ENCODE results near the gene C17orf50. TPM values are rescaled to one million over a fixed set of nuclear protein-coding genes. Genes with fewer than 3 reads are reported as not detected.

C17orf50 gene
- total and polyA plus RNA-seq, 8 donors = 0.12 to 0.28 (median 0.17) TPM; not detected in 5

DNA sequence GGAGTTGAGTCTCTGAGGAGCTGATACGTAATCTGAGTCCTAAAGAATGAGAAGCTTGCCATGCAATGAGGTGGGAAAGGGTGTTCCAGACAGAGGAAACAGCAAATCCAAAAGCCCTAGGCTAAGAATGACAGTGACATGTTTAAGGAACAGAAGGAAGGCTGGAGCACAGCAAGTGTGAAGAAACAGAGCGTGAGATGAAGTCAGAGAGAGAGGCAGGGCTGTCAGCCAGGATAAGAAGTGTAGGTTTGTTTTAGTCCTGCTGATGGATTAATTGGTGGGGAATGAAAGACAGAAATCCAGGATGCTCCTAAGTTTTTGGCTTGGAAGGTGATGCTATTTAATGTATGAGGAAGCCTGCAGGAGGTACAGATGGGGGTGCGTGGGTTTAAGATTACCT lies 20.3 kb downstream of the C17orf50 start:
- 82 to 89% methylated on average over 3 of the region's 3 CpGs for WGBS, 2 donors
- intact Hi-C loops (cut with DNase I) = no loop called here
- H3K27ac ChIP-seq = no peak overlapping the region

DNA sequence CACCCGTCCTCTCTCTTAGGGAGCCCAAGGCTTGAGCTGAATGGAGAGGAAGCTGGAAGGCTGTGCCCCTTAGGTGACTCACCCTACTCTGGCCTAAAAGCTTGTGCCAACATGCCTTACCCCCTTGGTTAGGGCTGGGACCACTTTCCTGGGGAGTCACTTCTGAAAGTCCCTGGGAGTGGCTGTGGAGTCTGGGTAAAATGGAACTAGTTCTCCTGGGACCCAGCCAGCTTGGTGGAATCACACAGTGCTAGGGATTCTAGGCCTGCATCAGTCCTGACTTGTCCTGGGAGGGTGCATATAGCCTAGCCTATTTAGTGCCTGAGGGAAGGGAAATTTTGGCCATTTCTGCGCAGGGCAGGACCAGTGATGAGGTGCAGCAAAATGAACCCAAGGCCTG lies 24.2 kb downstream of the C17orf50 start:
- TF ChIP-seq, protein P1, sequence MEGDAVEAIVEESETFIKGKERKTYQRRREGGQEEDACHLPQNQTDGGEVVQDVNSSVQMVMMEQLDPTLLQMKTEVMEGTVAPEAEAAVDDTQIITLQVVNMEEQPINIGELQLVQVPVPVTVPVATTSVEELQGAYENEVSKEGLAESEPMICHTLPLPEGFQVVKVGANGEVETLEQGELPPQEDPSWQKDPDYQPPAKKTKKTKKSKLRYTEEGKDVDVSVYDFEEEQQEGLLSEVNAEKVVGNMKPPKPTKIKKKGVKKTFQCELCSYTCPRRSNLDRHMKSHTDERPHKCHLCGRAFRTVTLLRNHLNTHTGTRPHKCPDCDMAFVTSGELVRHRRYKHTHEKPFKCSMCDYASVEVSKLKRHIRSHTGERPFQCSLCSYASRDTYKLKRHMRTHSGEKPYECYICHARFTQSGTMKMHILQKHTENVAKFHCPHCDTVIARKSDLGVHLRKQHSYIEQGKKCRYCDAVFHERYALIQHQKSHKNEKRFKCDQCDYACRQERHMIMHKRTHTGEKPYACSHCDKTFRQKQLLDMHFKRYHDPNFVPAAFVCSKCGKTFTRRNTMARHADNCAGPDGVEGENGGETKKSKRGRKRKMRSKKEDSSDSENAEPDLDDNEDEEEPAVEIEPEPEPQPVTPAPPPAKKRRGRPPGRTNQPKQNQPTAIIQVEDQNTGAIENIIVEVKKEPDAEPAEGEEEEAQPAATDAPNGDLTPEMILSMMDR (IDR thresholded peaks at IDR 0.05) = no peak
- no peaks in the 10 kb centered on the region for H3K27me3 ChIP-seq
- DNase-seq (no peak), ATAC-seq (peak in 1 of 4 donors; percentile 5), FAIRE-seq (no peak)
- H3K4me1 ChIP-seq = peaks cover 8 to 22% (median 8%) of the 10 kb centered on the region in 3 donors
- 92 to 94% methylated on average over 2 of the region's 2 CpGs for WGBS, 2 donors
- no peak overlapping the region for H3K27ac ChIP-seq
- no peaks in the 10 kb centered on the region for H3K9me3 ChIP-seq
- intact Hi-C loops (cut with DNase I) = no loop called here
- H3K4me3 ChIP-seq = no peak overlapping the region
- H3K36me3 ChIP-seq = no peaks in the 10 kb centered on the region

More for the DNA sequence above, 20.3 kb downstream of the C17orf50 start:
- DNase-seq (no peak), FAIRE-seq (no peak), ATAC-seq (no peak)
- Histone ChIP-seq H3K36me3 (no peaks in the 10 kb centered on the region), H3K9me3 (no peaks in the 10 kb centered on the region), H3K27me3 (no peaks in the 10 kb centered on the region), H3K4me1 (peaks cover 8 to 22% (median 8%) of the 10 kb centered on the region in 3 donors), H3K4me3 (no peak overlapping the region)
- TF ChIP-seq, protein P1 (IDR thresholded peaks at IDR 0.05) = no peak

DNA sequence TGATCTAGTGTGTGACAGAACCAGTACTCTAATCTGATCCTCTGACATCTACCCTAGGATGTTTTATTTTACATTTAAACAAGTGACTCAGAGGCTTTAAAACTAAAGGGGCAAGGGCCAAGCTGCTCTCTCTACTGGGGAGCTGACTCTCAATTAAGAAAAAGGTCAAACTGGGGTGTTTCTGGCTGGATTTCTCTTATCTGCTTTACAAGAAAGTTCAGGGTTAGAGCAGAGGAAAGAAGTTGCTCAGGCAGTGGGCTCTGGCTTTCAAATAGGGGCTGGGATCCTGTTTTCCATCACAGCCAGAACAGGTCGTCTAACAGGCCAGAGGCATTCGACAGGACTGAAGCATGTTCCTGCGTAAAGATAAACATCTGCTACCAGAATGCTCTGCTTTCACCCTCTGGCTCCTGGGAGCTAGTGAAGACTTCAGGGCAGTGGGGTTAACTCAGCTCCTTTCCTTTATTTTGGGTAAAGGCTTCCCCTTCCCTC lies 26.3 kb downstream of the C17orf50 start:
- Histone ChIP-seq H3K27ac (no peak overlapping the region), H3K4me1 (peaks cover 8 to 22% (median 8%) of the 10 kb centered on the region in 3 donors), H3K9me3 (no peaks in the 10 kb centered on the region), H3K36me3 (no peaks in the 10 kb centered on the region), H3K4me3 (no peak overlapping the region), H3K27me3 (no peaks in the 10 kb centered on the region)
- intact Hi-C loops (cut with DNase I) = no loop called here
- DNase-seq = no peak
- TF ChIP-seq, protein P1 (IDR thresholded peaks at IDR 0.05) = no peak
- FAIRE-seq = no peak
- 66 to 80% methylated on average over 3 of the region's 3 CpGs for WGBS, 2 donors
- no peak for ATAC-seq

DNA sequence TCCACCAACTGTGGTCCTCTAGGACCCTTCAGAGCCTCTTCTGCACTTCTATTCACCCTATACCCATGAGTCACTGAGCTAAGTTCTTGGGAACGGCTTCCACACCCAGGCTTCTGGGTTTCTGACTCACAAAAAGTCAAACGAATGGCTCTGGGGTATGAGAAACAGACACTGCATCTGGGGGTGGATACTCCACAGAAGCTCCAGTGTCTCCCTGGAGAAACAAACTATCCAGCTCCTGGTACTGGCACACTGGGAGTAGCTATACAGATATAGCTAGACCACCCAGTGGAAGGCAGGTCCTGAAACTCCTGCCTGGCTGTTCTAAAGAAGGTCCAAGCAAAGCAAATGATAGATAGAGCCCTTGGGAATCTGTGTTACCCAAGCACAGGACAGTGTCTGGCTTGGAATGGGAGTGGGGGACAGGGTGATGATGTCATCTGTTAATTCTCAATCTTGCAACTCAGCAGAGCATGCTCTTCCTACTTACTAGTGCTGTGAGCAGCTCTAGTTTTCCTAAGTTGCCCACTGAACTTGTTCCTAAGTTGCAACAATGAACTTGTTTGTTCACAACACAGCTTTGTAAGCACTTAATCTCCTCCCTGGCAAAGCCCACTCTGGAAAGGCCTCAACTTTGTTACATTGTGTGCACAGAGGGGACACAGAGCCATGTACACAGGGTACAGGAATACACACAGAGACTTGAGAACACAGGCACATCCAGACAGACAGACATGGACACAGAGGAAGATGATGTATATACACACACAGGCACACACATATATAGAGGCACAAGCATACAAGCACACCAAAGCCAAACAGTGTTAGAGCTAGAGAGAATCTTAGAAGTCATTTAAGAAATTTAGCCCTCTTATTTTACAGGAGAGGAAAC lies 28.0 kb downstream of the C17orf50 start:
- peak in 3 of 4 donors; percentile 55 to 73 (median 59) for ATAC-seq
- Histone ChIP-seq H3K4me1 (peaks cover 4 to 7% (median 7%) of the 10 kb centered on the region in 3 donors), H3K27me3 (no peaks in the 10 kb centered on the region), H3K9me3 (no peaks in the 10 kb centered on the region), H3K27ac (no peak overlapping the region), H3K4me3 (no peak overlapping the region), H3K36me3 (no peaks in the 10 kb centered on the region)
- TF ChIP-seq, protein P1 (IDR thresholded peaks at IDR 0.05) = no peak
- DNase-seq = no peak
- intact Hi-C loops (cut with DNase I) = no loop called here
- no peak for FAIRE-seq
- WGBS, 2 donors = 55 to 60% methylated on average over 2 of the region's 2 CpGs

DNA sequence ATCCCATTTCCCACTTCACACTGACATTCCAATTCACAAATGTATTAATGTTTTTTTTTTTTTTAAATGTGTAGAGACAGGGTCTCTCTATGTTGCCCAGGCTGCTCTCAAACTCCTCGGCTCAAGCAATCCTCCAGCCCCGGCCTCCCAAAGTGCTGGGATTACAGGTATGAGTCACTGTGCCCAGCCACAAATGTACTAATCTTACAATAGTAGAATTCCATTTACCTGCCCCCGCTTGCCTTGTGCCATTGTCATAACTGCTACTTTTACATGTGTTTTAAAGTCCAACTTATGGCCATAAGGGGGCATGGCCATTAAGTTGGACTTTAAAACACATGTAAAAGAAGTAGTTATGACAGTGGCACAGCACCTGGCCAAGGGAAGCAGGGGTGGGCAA lies 30.2 kb downstream of the C17orf50 start:
- H3K4me3 ChIP-seq = no peak overlapping the region
- ATAC-seq = no peak
- WGBS, 2 donors = 90 to 96% methylated on average over 3 of the region's 3 CpGs
- FAIRE-seq = no peak
- H3K9me3 ChIP-seq = no peaks in the 10 kb centered on the region
- H3K36me3 ChIP-seq = no peaks in the 10 kb centered on the region
- no peaks in the 10 kb centered on the region for H3K4me1 ChIP-seq
- DNase-seq = no peak
- intact Hi-C loops (cut with DNase I) = no loop called here
- no peaks in the 10 kb centered on the region for H3K27me3 ChIP-seq
- TF ChIP-seq, protein P1 (IDR thresholded peaks at IDR 0.05) = no peak
- H3K27ac ChIP-seq = no peak overlapping the region

Measured in pancreas (tissue), 10 donors.